T-helper 1 cell treated with Interleukin-12 subunit alpha and Interleukin-12 subunit beta and Interleukin-4 antibody, amounts not matched to agents 30 ng/mL and 1 ng/mL, for 36 hours (primary cell): ENCODE measurements around the gene TSPAN9. TPM values are rescaled to one million over a fixed set of nuclear protein-coding genes. Genes with fewer than 3 reads are reported as not detected.

Experiments
- intact Hi-C: fragments of 100-400 bp; cut with micrococcal nuclease; formaldehyde crosslinking; loops from one replicate; pipeline ENCODE4 v1.15.1; 2024
- total RNA-seq: library from RNA; stranded (reverse); gene quantifications from 2 replicates; pipeline ENCODE4 v1.2.3, GENCODE V29; 2022

Gene TSPAN9
- total RNA-seq, 1 donor from 2014 or later = not detected

DNA sequence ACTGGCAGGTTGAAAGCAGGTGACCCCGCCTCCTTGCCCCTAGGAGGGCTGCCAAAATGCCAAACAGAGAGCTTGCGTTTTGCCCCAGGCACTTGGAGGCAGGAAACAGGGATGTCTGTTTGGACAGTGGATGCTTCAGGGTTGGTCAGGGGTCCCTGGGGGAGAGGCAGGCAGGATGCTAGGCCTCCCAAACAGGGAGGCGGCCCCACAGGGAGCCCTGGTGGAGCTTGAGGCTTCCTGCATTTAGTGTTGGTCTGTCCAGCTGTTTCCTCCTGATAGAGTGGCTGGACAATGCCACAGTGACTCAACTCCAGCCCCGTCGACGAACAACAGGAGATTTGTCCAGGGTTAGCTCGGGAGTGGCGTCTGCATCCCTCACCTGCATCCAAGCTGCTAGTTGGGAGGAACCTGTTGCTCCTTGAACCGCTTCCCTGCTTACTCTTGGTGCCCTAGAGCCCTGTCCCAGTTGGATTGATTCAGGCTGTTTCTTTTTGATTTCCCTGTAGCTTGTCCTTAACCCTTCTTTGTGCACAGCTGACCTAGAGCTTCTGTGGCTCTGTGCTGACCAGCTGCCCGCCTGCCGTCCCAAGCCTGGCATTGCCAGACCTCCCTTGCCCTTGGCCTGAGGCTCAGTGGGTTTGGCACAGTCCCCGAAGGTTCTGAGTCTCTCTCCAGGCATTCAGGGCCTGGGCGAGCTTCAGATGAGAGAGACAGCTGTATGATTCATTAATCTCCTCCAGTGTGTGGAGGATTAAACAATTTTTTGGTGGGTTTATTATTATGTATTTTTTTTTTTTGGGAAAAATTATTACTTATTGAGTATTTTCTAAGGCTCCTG, 45.9 kb downstream of the TSPAN9 start:
- intact Hi-C loops = no loop called here

DNA sequence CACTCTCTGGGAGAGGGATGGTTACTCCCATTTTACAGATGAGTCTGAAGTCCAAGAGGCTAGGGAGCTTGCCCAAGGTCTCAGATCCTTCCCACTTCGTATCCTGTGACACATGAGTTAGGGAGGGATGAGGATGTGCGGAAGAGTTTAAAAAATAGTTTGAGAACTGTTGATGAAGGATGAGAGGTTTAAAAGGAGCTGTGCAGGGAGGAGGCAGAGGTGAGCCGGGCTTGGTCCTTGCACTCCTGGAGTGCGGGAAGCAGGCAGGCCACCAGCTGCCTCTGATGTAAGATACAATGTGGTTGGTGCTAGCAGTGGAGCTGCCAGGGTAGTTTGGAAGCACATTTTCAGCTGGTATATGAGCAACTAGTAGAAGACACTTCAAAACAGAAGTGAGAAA, 46.5 kb downstream of the TSPAN9 start:
- intact Hi-C loops = no loop called here

- intact Hi-C loops = no loop called here
These were observed 47.7 kb downstream of the TSPAN9 start for GRCh38 chr12:3124917-3125316.

DNA sequence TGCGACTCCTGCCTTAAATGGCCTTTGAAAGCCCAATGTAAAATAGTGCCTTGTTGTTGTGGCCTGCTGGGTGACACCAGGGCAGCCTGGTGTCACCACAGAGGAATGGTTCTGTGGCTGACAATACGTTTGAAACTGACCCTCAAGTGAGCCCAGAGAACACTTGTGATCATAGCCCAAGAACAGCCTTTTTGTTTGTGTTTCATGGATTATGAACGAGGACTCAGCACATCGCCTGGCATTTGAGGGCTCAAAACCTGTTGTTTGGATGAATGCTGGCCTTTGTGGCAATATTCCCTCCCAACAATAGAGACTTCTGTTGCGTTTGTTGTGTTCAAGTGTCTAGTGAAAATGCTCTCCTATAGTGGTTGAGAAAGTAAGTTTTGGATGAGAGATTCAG, 48.5 kb downstream of the TSPAN9 start:
- intact Hi-C loops = no loop called here

DNA sequence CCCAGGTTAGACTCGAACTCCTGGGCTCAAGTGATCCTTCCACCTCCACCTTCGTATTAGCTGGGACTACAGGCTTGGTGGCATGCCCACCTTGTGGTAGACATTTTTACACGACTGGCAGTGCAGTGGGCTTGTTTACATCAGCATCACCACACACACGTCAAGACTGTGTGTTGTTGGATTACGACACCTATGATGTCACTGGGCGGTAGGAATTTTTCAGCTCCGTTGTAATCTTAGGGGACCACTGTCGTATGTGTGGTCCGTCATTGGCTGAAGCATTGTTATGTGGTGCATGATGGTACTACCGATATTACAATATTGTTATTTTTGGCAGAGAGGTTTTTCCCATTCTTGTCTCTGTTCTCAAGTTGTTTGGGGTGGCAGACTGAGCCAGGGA, 50.7 kb downstream of the TSPAN9 start:
- intact Hi-C loops = no loop called here

GRCh38 chr12:3128498-3129293, 51.5 kb downstream of the TSPAN9 start:
- intact Hi-C loops = no loop called here

- intact Hi-C loops = no loop called here
These were observed 52.3 kb downstream of the TSPAN9 start for GRCh38 chr12:3129301-3130056.

GRCh38 chr12:3130057-3130830, 53.1 kb downstream of the TSPAN9 start:
- intact Hi-C loops = no loop called here

GRCh38 chr12:3131129-3131528, 54.0 kb downstream of the TSPAN9 start:
- intact Hi-C loops = no loop called here

DNA sequence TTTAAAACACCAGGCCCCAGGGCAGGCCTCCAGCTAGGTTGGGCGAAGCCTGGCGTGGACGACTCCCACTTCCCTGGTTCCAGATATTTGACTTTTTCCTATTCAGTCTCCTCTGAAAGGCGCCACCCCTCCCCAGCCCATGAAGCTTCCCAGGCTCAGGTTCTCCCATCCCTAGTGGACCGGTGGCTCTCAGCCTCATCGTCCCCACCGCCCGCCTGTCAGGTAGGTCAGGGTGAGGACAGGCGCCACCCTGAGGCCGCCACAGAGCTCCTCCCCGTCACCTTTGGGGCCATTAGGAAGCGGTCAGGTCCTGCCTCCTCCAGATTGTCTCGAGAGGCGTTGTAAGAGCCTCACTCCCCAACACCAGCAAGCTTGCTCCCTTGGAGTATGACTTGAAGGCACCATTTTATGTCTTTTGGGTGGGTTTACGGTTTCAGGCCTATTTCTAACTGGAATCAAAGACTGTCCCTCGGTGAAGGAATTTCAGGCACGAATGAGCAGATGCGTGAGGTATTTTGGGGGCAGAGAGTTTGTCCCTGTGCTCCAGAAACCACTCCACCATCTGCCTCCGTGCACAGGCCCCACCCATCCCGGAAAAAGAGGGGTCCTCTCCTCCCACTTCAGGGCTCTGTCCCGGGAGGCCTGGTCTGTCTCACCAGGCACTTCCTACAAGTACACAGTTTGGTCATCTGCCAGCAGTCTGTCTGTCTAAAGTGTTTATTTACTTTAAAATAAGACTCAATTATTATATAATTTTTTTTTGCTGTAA, 55.6 kb downstream of the TSPAN9 start:
- intact Hi-C loops = no loop called here

DNA sequence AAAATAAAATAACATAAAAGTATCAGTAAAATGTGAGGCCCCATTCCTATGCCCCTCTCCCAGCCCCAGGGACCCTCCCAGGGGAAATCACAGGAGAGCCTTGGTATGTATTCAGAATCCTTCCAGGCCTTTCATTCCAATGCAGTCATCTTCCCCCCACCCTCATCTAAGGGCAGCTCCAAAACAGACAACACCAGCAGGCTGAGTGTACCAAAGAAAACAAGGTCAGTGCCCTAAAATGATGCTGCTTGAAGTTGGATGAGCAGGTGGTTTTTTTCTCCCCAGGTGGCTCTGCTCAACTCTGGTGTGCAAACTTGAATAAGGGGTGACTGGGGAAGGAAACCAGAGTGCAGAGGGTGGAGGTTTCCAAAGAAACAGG, 56.2 kb downstream of the TSPAN9 start:
- intact Hi-C loops = no loop called here

- intact Hi-C loops = no loop called here
These were observed 56.9 kb downstream of the TSPAN9 start for GRCh38 chr12:3134126-3134525.

GRCh38 chr12:3134526-3135135, 57.5 kb downstream of the TSPAN9 start:
- intact Hi-C loops = loop anchor here (1.0 to 5.0 kb wide), 3 partner anchors 62 to 668 kb away; no protein-coding TSS in a partner anchor

DNA sequence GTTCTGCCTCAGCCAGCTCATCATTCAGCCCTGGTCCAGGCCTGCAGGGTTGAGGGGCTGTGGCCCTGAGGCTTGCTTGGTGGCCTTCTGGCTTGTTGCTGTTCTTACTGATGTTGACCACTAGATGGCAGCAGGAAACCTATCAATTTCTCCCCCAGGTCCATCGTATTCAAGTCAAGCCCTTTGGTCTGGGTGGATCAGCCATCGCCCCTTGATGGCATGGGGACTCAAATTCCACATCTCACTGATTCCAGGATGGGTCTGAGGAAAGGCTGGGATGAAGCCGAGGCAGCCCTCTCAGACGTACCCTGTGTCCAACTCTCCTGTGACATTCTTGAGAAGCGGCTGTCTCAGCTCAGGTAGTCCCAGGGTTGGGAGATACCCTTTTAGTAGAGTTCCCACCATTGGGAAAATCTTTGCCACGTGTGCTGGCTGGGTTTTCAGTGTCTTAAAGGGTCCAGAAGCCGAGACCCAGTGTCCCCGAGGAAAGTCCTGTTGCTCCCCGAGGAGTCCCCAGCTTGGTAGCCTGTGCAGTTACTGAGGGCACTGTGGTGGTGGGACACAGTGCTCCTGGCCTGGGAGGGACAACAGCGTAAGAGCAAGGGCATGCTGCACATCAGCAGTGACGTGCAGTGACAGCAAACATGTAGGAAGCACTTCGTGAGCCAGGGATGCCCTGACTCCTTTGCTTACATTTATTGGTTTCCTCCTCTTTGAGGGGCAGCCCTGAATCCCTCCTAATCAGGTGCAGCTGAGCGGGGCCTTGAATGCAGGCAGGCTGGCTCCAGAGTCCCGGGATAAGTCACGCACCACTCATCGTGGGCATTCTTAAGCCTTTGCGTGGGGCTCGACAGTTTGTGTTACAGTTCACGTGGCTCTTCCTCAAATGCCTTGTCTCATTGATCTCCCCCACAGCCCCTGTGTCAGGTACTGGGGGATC, 58.6 kb downstream of the TSPAN9 start:
- intact Hi-C loops = loop anchor here (1.0 to 5.0 kb wide), 3 partner anchors 63 to 667 kb away; no protein-coding TSS in a partner anchor

DNA sequence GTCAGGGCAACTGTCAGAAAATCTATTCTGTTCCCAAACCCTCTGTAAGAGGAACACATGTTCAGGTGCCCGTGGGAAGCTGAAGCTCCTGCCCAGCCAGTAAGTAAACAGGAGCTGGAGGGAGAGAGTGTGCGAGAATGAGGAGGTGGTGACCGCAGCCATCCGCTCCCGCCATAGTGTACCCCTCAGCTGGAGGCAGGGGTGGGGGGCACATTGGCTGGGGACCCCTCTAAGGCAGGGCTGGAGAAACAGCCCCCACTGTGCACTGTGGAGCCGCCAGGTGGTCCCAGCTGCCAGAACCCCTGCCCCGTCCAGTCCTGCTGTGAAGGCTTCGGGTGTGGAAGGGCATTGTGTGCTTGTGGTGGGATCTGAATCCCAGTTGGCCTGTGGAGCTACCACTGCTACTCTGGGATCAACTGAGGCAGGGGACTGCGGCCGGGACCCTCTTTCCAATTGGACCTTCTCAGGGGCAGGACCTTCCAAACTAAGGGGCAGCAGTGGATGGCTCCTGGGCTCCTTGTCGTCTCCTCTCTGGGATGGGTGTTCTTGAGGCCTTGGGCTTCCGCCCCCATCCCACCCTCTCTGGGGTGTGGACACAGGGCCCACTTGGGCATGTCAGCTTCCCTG, 59.6 kb downstream of the TSPAN9 start:
- intact Hi-C loops = loop anchor here (5.0 kb wide), 2 partner anchors 64 to 666 kb away; no protein-coding TSS in a partner anchor

DNA sequence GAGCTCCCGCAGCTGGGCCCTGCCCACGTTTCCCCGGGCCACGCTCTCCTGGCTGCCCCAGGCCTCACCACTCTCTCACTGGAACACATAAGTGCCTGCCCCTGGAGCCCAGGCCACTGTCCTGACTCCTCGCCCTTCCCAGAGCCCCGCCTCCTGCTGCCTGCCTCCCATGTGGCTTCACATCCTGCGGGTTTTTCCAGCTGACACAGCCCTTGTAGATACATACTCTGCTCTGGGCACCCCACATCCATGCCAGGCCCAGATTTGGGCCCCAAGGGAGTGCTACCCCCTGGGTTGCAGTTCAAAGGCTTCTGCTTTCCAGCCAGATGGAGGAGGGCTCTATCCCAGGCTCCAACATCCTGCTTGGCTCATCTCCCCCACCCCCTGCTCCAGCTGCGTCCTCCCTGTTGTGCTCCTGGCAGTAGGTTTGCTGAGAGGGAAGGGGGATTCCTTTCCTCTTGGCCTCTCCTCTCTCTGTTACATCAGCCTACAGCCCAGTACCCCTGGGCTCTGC, 60.1 kb downstream of the TSPAN9 start:
- intact Hi-C loops = loop anchor here (5.0 kb wide), 2 partner anchors 65 to 665 kb away; no protein-coding TSS in a partner anchor

DNA sequence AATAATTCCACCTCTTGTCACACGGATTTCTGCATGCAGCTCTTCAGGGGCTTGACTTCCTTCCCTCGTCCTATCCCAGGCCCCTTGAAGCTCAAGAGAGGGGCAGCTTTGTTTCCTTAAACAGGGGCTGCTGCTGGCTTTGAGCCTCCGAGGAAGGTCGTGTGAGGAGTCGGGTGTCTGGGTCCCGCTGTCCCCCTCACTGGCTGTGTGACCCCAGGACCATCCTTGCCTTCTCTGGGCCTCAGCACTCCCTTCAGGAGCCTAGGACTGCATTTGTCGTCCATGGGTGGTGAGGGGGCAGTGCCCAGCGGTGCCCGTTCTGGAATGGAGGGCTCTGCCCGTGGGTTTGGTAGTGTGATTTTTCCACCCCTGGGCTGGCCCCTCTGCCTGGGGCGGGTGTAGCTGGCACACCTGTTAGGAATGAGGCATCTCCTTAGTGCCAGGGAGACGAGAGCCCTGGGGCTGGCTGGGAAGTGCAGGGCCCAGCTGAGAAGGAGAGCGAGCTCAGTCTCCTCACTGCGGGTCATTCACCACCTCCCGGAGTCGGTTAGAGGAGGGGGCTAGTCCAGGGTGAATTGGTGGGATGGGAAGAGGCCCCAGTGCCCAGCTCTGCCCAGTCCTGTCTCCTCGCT, 60.8 kb downstream of the TSPAN9 start:
- intact Hi-C loops = loop anchor here (5.0 kb wide), 2 partner anchors 66 to 664 kb away; no protein-coding TSS in a partner anchor
